ENCODE measurements around the gene LRRC47.

The LRRC47 gene

GRCh38 chr1:3733883-3734589 is 62.3 kb downstream of the LRRC47 start:
- TF ChIP-seq CTCF (IDR thresholded peaks at IDR 0.05; ENCODE audit: low read depth, low read length, poor library complexity, severe bottlenecking) (no peak), EZH2phosphoT487 (IDR thresholded peaks at IDR 0.05; ENCODE audit: borderline replicate concordance, low read length) (no peak)
- Histone ChIP-seq H3K4me3 (ENCODE audit: low read length) (no peak overlapping the region), H3K4me1 (ENCODE audit: control insufficient read depth, low read length) (no peaks in the 10 kb centered on the region), H3F3A (ENCODE audit: control insufficient read depth, insufficient read depth) (no peaks in the 10 kb centered on the region), H3K9me3 (ENCODE audit: control insufficient read depth, insufficient read depth, low read length) (no peaks in the 10 kb centered on the region), H3K9me2 (replicated peaks; ENCODE audit: control insufficient read depth, low read length) (no peaks in the 10 kb centered on the region), H3K79me2 (ENCODE audit: control insufficient read depth, low read length) (no peaks in the 10 kb centered on the region), H3K27me3 (ENCODE audit: control insufficient read depth, low read length) (no peaks in the 10 kb centered on the region), H3K36me3 (ENCODE audit: control insufficient read depth, low read length) (no peaks in the 10 kb centered on the region), H4K20me1 (ENCODE audit: control insufficient read depth, insufficient read depth, low read depth, low read length) (no peaks in the 10 kb centered on the region), H3K27ac (ENCODE audit: low read depth, low read length) (no peak overlapping the region), H3K4me2 (ENCODE audit: low read length) (no peak overlapping the region)

- no peak for TF ChIP-seq CTCF (IDR thresholded peaks at IDR 0.05; ENCODE audit: low read depth, low read length, poor library complexity, severe bottlenecking)
- Histone ChIP-seq H3K9me2 (replicated peaks; ENCODE audit: control insufficient read depth, low read length) (no peaks in the 10 kb centered on the region), H3K27ac (ENCODE audit: low read depth, low read length) (no peak overlapping the region), H3K79me2 (ENCODE audit: control insufficient read depth, low read length) (no peaks in the 10 kb centered on the region), H3K4me1 (ENCODE audit: control insufficient read depth, low read length) (no peaks in the 10 kb centered on the region), H3K4me3 (ENCODE audit: low read length) (no peak overlapping the region), H3K9me3 (ENCODE audit: control insufficient read depth, insufficient read depth, low read length) (no peaks in the 10 kb centered on the region), H4K20me1 (ENCODE audit: control insufficient read depth, insufficient read depth, low read depth, low read length) (no peaks in the 10 kb centered on the region), H3K4me2 (ENCODE audit: low read length) (no peak overlapping the region), H3K27me3 (ENCODE audit: control insufficient read depth, low read length) (no peaks in the 10 kb centered on the region), H3K36me3 (ENCODE audit: control insufficient read depth, low read length) (no peaks in the 10 kb centered on the region), H3F3A (ENCODE audit: control insufficient read depth, insufficient read depth) (no peaks in the 10 kb centered on the region)
Observed at GRCh38 chr1:3733094-3733882, 63.0 kb downstream of the LRRC47 start.

DNA sequence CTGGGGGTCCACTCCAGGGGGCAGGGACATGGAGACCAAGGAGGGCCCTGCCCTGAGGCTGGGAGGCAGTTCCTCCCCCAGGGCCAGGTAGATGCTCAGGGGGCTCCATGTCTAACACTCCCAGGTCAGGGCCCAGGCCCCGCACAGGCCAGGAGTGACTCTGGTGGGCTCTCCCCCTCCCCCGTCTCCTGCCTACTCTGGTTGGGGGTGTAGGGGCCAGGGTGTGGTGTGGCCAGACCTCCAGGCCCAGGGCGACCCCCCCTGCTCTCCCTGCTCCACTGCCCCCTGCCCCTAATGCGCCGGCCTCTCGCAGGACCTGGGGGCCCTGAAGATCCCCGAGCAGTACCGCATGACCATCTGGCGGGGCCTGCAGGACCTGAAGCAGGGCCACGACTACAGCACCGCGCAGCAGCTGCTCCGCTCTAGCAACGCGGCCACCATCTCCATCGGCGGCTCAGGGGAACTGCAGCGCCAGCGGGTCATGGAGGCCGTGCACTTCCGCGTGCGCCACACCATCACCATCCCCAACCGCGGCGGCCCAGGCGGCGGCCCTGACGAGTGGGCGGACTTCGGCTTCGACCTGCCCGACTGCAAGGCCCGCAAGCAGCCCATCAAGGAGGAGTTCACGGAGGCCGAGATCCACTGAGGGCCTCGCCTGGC is 63.7 kb downstream of the LRRC47 start:
- no peaks in the 10 kb centered on the region for H3K9me3 ChIP-seq (ENCODE audit: control insufficient read depth, insufficient read depth, low read length)
- H3F3A ChIP-seq (ENCODE audit: control insufficient read depth, insufficient read depth) = no peaks in the 10 kb centered on the region
- no peaks in the 10 kb centered on the region for H3K36me3 ChIP-seq (ENCODE audit: control insufficient read depth, low read length)
- TF ChIP-seq EZH2phosphoT487 (IDR thresholded peaks at IDR 0.05; ENCODE audit: borderline replicate concordance, low read length) (no peak), CTCF (IDR thresholded peaks at IDR 0.05; ENCODE audit: low read depth, low read length, poor library complexity, severe bottlenecking) (no peak)
- no peaks in the 10 kb centered on the region for H4K20me1 ChIP-seq (ENCODE audit: control insufficient read depth, insufficient read depth, low read depth, low read length)
- no peak overlapping the region for H3K4me3 ChIP-seq (ENCODE audit: low read length)
- H3K4me2 ChIP-seq (ENCODE audit: low read length) = no peak overlapping the region
- H3K4me1 ChIP-seq (ENCODE audit: control insufficient read depth, low read length) = no peaks in the 10 kb centered on the region
- H3K79me2 ChIP-seq (ENCODE audit: control insufficient read depth, low read length) = no peaks in the 10 kb centered on the region
- no peaks in the 10 kb centered on the region for H3K9me2 ChIP-seq (replicated peaks; ENCODE audit: control insufficient read depth, low read length)
- H3K27me3 ChIP-seq (ENCODE audit: control insufficient read depth, low read length) = no peaks in the 10 kb centered on the region
- H3K27ac ChIP-seq (ENCODE audit: low read depth, low read length) = no peak overlapping the region

Data from DOHH2 (cell line).